GM19351 (cell line): ENCODE data around the gene TERF2IP.

Source experiments
- ATAC-seq: cut with Tn5 transposase; IDR thresholded peaks from one replicate; pipeline ENCODE4 v1.9.1; 2021; ENCODE audit warnings: mild to moderate bottlenecking, moderate library complexity; ENCODE audit not compliant: unreplicated experiment

Gene TERF2IP, protein sequence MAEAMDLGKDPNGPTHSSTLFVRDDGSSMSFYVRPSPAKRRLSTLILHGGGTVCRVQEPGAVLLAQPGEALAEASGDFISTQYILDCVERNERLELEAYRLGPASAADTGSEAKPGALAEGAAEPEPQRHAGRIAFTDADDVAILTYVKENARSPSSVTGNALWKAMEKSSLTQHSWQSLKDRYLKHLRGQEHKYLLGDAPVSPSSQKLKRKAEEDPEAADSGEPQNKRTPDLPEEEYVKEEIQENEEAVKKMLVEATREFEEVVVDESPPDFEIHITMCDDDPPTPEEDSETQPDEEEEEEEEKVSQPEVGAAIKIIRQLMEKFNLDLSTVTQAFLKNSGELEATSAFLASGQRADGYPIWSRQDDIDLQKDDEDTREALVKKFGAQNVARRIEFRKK

DNA sequence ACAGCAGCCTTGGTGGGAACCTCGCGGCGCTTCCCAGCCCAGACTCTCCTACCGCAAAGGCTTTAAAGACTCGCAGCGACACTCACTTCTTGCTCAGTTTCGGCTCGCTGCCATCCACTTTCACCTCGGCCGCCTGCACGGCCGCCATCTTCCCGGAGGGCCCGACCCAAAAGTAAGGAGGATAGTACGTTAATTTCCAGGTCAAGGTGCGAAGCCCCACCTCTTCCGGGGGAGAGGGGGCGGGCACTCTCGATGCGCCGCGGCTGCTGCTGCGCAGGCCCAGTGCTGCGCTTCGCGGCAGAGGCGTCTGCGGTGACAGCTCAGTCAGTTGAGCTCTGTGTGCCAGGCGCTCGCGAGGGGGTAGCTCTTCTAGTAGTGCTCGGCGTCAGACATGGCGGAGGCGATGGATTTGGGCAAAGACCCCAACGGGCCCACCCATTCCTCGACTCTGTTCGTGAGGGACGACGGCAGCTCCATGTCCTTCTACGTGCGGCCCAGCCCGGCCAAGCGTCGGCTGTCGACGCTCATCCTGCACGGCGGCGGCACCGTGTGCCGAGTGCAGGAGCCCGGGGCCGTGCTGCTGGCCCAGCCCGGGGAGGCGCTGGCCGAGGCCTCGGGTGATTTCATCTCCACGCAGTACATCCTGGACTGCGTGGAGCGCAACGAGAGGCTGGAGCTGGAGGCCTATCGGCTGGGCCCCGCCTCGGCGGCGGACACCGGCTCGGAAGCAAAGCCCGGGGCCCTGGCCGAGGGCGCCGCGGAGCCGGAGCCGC is at the start of gene TERF2IP, which contains the start of gene KARS1:
TERF2IP (plus strand) TSS at position 282 of the 773 bp plus-strand sequence; CDS start at position 392, 110 bp downstream.
KARS1 (minus strand) TSS at position 174 of the 773 bp plus-strand sequence; CDS start at position 148, 26 bp downstream.
- ATAC-seq: peak; percentile 80

DNA sequence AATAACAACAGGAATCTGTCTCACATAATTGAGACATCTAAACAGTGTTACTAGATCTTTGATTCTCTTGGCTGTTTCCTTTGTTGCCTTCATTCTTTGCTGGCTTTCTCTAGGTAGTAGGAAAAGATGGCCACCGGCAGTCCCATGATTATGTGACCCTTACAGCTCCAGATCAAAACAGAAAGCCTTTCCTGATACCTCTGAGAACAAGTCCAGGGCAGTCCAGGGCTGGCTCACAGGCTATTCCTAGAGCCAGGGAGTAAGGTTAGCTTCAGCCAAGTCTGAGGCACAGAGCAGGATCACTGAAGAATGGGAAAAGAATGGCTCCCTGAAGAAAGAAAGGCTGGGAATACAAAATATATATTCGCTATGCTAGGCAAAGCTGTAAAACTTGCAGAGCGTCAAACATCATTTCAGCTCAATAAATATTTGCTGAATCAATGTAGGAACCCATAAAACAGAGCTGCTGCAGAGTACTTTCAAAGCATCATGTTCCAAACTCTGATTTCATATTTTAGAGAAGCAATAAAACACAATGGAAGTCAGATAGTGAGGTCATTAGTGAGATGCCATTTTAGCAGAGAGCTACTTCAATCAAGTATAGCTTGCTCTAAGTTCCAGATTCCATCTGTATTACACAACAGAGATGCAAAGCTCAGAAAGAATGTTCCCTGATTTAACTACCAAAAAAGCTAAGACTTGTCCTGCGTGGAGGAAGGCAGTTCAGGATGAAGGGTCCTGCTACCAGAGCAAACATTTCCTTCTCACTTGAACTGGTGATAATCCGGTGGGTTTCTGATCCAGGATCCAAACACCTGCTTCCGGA is 47.9 kb upstream of the TERF2IP start:
- no peak for ATAC-seq

DNA sequence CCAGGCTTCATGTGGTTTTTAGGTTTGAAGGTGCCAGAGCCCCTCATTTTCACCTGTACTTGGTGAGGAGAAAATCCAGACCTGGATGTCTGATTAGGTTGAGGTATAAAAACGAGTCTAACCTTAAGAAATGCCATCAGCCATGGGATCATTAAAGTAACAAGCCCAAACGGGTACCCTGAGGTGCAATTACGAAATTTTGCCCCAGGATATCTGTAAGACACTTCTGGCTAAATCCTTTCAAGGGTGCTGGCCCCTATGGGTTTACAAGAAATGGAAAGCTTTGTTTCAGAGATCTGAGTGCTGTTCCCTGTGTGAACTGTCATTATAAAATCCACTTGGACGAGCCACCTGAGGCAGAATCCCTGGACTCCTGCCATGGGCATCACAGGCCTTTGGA is 44.3 kb upstream of the TERF2IP start:
- no peak for ATAC-seq

DNA sequence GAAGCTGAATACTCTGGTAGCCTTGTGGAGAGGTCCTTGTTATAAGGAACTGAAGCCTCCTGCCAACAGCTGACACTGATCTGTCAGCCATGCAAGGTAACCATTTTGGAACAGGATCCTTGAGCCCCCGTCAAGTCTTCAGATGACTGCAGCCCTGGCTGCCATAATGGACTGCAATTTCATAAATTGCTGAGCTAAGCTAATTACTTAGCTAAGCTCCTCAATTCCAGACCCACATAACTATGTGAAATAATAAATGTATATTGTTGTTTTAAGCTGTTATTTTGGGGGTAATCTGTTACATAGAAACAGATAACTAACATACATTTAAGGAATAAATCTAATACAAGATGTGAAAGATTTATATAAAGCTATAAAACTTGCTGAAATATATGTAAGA is 41.1 kb upstream of the TERF2IP start:
- no peak for ATAC-seq

DNA sequence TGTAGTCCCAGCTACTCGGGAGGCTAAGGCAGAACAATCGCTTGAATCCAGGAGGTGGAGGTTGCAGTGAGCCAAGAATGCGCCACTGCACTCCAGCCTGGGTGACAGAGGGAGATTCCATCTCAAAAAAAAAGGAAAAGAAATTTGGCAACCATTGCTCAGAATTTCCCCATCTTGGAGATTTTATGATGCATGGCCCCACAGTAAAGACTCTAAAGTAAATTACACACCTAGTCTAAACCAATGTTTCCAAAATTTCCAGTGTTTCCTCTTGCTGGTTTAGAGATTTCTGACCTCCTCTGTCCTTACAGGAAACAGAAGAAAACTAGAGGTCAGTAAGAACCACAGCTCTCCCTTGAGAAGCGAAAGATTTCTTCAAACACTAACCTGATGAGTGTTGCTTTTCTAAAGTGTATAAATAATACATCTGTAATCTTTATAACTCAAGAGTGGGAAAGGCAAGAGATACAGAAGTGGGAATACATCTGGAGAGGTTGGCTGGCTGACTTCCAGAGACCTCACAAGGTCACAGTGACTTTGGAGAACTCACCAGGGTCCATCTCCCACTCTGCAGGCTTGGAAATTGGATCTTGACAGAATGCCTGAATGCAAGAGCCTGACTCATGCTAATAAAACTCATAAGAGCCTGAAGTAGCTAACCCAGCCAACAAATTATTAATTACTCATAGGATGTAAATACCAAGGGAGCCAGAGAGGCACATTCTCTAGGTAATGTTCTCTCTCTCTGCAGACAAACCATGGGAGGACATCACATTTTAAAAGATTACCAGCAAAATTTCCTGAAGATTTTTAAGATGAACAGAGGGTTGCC is 33.3 kb upstream of the TERF2IP start:
- ATAC-seq: no peak

DNA sequence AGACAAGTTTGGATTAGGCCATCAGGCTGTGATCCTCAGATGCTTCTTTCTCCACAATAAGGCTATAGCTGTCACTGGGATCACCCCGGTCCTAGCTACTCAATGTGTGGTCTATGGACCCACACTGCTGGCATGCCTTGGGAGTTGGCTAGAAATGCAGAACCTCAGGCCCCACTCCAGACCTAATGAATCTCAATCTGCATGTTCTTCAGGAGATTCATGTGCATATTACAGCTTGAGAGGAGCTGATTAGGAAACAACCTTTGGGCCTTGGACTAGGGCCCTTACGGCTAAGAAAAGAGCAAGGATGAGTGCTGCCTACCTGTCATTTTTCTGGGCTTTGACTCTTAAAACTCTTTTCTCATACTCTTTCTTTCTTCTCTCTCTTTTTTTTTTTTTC is 32.0 kb upstream of the TERF2IP start:
- no peak for ATAC-seq

DNA sequence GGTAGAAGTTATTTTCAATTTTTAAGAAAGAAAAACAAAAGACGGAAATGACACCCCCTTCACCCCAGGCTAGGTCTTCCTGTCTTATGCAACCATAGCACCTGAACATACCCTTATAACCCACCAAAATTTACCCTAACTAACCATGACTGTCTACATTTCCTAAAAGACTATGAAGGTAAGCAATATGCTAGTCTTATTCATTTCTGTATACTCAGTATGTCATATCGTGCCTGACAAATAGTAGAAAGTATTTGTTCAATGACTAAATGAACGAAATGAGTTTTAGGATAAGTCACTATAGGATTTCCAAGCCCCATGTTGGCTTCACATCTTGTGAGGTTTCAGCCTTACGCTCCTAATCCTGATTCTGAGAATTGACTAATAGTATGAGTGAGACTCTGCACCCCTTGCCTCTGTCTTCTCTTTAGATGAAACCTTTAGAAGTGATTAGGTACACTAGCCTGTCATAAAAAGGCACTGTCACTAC is 31.0 kb upstream of the TERF2IP start:
- peak; percentile 59 for ATAC-seq

DNA sequence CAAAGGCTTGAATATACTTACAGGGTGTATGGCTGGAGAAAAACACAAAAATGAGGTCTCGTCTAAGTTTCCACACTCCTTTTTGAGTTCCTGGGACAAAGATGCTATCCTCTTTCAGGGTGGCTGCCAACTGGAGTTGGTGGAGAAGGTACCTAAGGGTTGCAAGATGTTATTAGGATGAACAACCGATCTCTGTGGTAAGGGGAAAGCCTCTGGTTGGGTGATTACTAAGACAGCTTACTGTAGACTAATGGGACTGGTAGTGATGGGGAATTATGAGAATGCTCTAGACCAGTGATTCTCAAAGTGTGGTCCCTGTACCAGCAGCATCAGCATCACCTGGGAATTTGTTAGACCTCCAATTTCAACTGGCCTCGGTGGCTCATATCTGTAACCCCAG is 30.5 kb upstream of the TERF2IP start:
- no peak for ATAC-seq

DNA sequence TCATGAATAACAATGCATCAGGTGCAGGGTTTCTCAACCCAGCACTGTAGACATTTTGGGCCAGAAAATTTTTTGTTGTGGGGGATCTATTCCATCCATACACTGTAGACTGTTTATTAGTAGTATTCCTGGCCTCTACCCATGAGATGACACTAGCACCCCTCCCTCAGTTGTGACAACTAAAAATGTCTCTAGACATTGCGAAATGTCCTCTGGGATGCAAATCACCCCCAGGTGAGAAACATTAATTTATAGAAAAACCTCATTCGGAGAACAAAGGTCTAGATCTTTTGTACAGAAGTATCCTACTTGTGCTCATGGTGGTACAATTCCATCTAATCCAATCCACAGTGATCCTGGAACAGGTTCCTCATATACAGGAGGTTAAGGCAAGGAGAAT is 28.8 kb upstream of the TERF2IP start:
- ATAC-seq: no peak

DNA sequence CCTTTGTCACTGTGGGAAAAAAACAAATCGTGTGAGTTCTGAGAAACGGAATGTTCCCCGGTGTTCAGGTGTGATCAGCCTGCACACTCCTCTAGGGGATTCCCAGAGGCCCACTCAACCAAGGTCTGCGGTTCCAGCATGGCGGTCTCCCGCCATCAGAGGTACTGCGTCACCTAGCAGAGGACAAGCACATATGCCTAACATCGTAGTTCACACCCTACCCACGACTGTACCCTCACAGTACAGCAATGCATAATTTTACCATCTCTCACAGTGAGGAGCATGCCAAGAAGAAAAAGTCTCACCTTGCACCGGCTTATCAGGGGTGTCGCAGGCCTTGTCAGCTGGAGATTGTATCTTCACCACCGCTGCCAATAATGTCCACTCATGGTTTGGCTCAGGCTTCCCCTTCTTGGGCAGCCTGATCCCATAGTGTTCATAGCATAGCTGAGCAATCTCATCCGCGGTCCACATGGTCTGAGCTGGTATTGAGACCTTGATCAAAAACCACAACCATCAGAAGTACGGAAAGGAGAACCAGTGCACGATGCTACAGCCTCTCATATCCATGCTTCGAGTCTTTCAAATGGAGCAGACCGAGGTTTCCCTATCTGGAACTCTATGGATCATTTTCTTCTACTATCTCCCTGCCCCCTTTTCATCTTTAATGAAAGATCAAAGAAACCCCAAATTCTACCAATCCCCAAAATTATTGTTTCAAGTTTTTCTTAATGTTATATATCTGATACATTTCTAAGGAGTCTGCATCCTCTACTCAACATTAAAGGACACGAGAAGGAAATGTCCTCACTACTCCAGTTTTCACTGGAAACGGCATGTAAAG is 27.0 kb upstream of the TERF2IP start:
- no peak for ATAC-seq

DNA sequence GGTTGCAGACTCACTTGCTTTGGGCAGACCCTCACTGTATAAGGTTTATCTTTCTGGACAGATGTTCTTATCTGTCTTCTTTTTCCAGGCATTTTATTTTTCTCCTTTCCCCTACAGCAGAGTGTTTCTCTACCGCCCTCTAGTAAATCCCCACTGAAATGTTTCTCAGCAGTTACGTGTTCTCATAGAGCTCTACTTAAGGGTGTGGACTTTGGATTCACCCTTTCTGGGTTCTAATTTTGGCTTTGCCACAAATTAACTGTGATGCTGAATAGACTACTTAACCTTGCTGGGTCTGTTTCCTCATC is 26.4 kb upstream of the TERF2IP start:
- no peak for ATAC-seq

DNA sequence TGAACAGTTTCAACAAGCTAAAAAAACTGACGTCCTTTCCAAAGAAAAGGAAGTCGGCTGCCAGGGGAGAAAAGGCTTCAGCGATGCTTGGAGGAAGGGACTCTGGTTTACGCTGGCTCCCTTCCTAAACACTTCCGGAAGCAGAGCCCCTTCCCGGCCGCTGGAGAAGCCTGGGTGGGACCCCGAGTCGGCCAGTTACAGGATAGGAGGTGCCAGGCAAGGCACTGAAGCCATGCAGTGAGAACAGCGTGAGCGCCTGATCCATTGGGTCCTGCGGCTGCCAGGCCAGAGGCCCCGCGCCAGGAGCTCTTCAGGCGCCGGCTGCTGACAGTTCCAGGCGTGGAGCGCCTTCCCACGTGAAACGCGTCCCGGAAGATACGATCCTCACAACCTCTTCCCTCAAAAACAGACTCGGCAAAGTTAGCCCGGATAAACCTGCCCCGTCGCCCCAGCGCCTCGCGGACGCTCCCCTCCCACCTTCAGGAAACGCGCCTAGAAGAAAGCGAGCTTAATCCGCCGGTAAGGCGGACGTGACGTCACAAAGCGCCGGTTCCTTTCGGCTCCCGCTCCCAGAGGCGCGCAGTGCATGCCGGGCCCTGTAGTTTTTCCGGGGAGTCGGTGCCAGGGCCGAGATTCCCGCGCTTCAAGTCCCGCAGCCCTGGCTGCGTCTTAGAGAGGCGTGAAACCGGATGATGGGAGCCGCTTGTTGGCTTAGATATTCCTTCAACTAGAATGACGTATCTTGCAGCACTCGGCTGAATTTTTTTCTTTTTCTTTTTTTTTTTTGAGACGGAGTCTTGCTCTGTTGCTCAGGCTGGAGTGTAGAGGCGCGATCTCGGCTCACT is 24.6 kb upstream of the TERF2IP start, which contains the start of gene ADAT1:
ADAT1 (minus strand) TSS at position 521 of the 845 bp plus-strand sequence. CDS start 2,482 bp downstream, outside the sequence.
- ATAC-seq: peak; percentile 92

DNA sequence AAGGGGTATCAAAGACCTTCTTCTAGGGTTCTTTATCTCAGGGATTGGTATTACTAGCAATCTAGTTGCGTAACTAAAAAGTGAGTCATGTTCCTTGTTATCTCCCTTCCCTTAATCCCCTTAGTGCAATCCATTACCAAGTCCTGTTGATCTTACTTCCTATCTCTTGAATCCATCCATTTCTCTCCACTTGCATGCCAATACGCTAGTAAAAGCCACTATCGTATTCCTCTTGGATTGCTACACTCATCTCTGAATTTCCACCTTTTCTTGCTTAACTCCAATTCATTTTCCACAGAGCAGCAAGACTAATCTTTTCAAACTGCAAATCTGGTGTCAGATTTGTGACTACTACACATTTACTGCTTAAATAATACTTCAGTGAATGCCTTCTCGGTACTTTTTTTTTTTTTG is 22.6 kb upstream of the TERF2IP start:
- ATAC-seq: no peak

DNA sequence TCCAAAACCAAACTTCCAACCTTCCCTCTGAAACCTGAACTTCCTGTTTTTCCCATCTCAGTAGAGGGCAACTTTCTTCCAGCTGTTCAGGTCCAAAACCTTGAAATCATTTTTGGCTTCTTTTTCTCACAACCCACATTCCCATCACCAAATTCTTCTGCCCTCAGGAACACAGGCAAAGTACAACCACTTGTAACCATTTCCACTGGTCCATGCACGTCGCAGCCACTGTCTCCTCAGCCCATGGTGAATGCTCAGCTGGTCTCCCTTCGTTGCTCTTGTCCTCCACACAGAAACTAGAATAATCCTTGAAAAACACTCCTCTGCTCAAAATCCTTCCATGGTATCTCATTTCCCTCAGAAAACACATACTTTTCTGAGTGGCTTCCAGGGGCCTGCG is 20.8 kb upstream of the TERF2IP start:
- no peak for ATAC-seq

DNA sequence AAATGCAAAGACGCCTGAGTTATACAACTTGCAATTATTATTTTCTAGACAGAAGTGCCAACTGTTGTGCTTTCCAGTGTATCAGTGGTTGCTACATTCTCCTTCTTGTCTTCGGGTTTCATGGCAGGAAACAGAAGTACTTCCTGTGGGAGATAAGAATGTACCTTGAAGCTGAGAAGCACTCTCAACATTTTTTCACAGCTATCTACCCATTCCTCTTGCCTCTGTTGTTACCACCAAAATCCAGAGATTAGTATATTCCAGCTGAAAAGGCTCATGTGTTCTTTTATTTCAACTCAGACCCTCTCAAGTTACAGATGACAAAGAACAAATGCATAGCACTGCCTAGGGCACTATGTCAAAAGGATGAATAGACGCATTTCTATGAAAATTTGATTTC is 19.7 kb upstream of the TERF2IP start:
- ATAC-seq: no peak

DNA sequence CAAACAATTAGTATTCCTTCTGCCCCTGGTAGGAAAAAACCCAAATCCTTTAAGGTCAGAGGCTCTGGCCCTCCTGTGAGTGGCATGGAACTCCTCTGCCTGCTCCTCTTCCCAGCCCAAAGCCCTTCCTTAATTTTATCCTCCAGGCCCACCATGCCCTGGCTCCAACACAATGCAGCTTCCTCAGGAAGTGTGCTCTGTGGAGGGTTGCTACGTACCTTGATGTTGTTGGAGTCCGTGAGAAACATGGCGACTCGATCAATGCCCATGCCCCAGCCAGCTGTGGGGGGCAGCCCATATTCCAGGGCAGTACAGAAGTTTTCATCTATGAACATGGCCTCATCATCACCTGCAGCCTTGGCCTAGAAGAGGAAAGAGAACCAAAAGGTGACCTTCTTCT is 19.2 kb upstream of the TERF2IP start:
- no peak for ATAC-seq

DNA sequence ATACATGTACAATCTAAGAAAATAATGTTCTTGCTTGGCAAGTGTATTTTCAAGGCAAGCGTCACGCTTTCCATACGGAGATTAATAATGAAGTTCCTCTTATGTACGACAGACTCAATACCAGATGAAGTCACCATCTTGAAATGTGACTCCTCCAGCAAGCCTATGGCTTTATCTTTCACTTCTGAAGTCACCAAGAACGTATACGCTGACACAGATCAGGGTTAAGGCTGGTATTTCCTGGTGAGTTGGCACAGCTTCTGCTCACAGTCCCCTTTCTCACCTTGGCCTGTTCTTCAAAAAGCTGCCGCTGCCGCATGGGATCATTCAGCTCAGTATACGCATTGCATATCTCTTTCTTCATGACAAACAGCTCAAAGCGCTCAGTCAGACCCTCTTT is 18.4 kb upstream of the TERF2IP start:
- ATAC-seq: no peak

DNA sequence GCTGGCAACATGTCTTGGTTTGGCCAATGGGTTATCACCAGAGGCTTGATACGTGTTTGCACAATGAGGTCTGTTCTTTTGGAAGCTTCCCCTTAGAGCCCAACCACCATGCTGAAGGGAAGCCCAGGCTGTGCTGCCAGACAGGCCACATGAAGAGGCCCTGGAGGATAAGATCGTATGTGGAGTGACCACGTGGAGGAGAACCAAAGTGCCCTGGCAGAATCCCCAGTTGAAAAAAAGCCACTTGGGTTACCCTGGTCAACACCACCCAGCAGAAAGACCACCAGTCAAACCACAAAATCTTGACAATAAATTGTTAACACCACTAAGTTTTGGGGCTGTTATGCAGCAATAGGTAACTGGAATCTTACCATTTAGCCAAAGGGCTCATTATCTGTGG is 17.5 kb upstream of the TERF2IP start:
- no peak for ATAC-seq
